ENCODE data around the gene PCNX4.

The PCNX4 gene

DNA sequence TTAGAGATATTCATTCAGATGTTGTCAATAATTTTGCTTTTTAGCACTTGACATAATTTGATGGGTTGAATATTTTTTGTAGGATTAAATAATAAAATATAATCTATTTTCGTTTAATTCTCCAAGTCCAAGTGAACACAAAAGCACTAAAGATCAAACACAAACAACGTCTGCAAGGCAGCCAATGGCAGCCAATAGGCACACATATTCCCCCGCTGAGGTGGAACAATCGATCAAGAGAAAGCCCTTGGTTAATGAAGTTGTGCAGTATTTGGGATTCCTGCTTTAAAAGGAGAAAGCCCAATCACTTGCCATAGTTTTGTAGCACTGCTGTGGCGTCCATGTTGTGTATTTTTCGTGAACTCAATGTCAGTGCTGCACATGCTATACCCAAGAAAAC, 72.0 kb downstream of the PCNX4 start:
- Histone ChIP-seq H3F3A (ENCODE audit: insufficient read depth, low read length) (peaks cover 3% of the 10 kb centered on the region; the same call in 1 of the 2 replicates), H4K20me1 (ENCODE audit: insufficient read depth, low read length) (no peaks in the 10 kb centered on the region), H3K36me3 (replicated peaks; ENCODE audit: insufficient read depth, low read length) (no peaks in the 10 kb centered on the region), H3K27me3 (replicated peaks; ENCODE audit: insufficient read depth, low read length) (no peaks in the 10 kb centered on the region), H3K4me3 (ENCODE audit: low read length) (peak overlapping the region; percentile 83; the same call in 1 of the 2 replicates), H2AFZ (ENCODE audit: low read length) (no peak overlapping the region), H3K9me2 (replicated peaks; ENCODE audit: insufficient read depth, low read length) (no peaks in the 10 kb centered on the region), H3K9ac (ENCODE audit: low read length) (no peak overlapping the region), H3K27ac (ENCODE audit: low read length) (no peak overlapping the region), H3K79me2 (ENCODE audit: low read length) (no peaks in the 10 kb centered on the region; the same call in 1 of the 2 replicates), H3K9me3 (replicated peaks; ENCODE audit: insufficient read depth, low read length) (no peaks in the 10 kb centered on the region), H3K4me2 (ENCODE audit: low read depth, low read length) (peak overlapping the region; percentile 77; the same call in 1 of the 2 replicates), H3K4me1 (ENCODE audit: low read length) (peaks cover 12% of the 10 kb centered on the region; the same call in 1 of the 2 replicates)
- no peak for DNase-seq
- TF ChIP-seq EZH2 (optimal IDR thresholded peaks at IDR 0.05; ENCODE audit: low read depth, low read length) = no peak
- no peak for TF ChIP-seq EZH2phosphoT487 (IDR thresholded peaks at IDR 0.05; ENCODE audit: low read length)
- TF ChIP-seq, protein P1, sequence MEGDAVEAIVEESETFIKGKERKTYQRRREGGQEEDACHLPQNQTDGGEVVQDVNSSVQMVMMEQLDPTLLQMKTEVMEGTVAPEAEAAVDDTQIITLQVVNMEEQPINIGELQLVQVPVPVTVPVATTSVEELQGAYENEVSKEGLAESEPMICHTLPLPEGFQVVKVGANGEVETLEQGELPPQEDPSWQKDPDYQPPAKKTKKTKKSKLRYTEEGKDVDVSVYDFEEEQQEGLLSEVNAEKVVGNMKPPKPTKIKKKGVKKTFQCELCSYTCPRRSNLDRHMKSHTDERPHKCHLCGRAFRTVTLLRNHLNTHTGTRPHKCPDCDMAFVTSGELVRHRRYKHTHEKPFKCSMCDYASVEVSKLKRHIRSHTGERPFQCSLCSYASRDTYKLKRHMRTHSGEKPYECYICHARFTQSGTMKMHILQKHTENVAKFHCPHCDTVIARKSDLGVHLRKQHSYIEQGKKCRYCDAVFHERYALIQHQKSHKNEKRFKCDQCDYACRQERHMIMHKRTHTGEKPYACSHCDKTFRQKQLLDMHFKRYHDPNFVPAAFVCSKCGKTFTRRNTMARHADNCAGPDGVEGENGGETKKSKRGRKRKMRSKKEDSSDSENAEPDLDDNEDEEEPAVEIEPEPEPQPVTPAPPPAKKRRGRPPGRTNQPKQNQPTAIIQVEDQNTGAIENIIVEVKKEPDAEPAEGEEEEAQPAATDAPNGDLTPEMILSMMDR (IDR thresholded peaks at IDR 0.05; ENCODE audit: low read length) = no peak

DNA sequence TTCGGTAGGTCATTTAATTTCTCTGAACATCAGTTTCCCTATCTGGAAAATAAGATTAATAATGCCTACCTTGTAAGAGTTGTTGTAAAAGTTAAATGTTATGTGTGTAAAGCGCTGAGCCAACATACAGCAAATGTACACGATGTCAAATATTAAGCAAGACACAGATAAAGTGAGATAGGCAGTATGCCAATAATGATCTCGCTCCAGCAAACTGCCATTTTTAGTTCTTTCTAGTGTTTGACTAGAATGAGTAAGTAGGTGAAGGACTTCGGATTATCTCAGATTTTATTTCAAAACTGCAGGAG, 72.6 kb downstream of the PCNX4 start:
- no peak for DNase-seq
- TF ChIP-seq EZH2phosphoT487 (IDR thresholded peaks at IDR 0.05; ENCODE audit: low read length) (no peak), EZH2 (optimal IDR thresholded peaks at IDR 0.05; ENCODE audit: low read depth, low read length) (no peak)
- TF ChIP-seq, protein P1 (IDR thresholded peaks at IDR 0.05; ENCODE audit: low read length) = no peak
- Histone ChIP-seq H3K27me3 (replicated peaks; ENCODE audit: insufficient read depth, low read length) (no peaks in the 10 kb centered on the region), H3K36me3 (replicated peaks; ENCODE audit: insufficient read depth, low read length) (no peaks in the 10 kb centered on the region), H3K9me3 (replicated peaks; ENCODE audit: insufficient read depth, low read length) (no peaks in the 10 kb centered on the region), H3K27ac (ENCODE audit: low read length) (peak overlapping the region; percentile 57; the same call in 1 of the 2 replicates), H3K4me3 (ENCODE audit: low read length) (peak overlapping the region; percentile 83), H4K20me1 (ENCODE audit: insufficient read depth, low read length) (no peaks in the 10 kb centered on the region), H2AFZ (ENCODE audit: low read length) (peak overlapping the region; percentile 78; the same call in 1 of the 2 replicates), H3K4me1 (ENCODE audit: low read length) (peaks cover 12% of the 10 kb centered on the region; the same call in 1 of the 2 replicates), H3K9me2 (replicated peaks; ENCODE audit: insufficient read depth, low read length) (no peaks in the 10 kb centered on the region), H3F3A (ENCODE audit: insufficient read depth, low read length) (peaks cover 3% of the 10 kb centered on the region; the same call in 1 of the 2 replicates), H3K9ac (ENCODE audit: low read length) (peak overlapping the region; percentile 69; the same call in 1 of the 2 replicates), H3K79me2 (ENCODE audit: low read length) (no peaks in the 10 kb centered on the region; the same call in 1 of the 2 replicates), H3K4me2 (ENCODE audit: low read depth, low read length) (peak overlapping the region; percentile 77)

DNA sequence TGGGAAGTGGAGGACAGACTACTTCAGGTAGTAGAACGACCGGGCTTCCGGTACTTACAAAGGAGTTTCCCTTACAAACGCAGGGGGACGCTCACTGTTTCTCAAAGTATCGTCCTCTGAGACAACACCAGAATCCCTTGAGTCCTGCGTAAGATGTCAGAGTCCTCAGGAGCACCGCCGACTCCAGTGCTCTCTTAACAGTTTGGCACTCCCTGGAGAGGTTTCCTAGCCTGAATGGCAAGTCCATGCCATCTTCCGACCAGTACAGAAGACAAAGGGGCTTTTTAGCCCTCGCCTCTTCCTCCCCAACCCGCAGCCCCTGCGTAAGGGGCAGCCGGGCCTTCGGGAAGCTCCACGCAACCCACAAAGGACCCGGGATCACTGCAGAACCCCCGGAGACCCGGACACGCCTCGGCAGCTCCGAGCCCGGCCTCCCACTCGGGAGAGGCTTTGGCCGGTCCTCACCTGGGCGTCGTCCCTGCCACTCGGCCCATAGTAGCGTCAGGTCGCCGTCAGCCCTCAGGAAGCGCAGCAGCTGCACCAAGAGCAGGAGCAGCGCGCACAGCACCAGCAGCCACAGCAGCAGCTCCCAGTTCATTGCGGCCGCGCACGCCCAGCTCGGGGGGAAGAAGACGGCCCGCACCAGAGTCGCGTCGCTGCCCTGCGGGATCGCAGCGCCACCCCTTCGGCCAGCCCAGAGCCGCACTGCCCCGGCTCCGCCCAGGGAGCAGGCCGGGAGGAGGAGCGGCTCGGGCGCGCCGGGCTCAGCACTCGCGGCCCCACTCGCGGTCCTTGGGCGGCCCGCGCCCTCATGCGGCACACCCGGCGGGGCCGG, 73.2 kb downstream of the PCNX4 start, which contains the start of gene DHRS7:
TSS of gene DHRS7 (minus strand) at position 687 of the 835 bp plus-strand sequence. CDS start at position 598, 89 bp downstream.
- Histone ChIP-seq H3K79me2 (ENCODE audit: low read length) (no peaks in the 10 kb centered on the region; the same call in 1 of the 2 replicates), H3K4me1 (ENCODE audit: low read length) (peaks cover 12% of the 10 kb centered on the region; the same call in 1 of the 2 replicates), H3K9ac (ENCODE audit: low read length) (peak within 1 kb of the TSS; percentile 69), H3K36me3 (replicated peaks; ENCODE audit: insufficient read depth, low read length) (no peaks in the 10 kb centered on the region), H3K9me2 (replicated peaks; ENCODE audit: insufficient read depth, low read length) (no peaks in the 10 kb centered on the region), H3K4me3 (ENCODE audit: low read length) (peak within 1 kb of the TSS; percentile 83), H3K27me3 (replicated peaks; ENCODE audit: insufficient read depth, low read length) (no peaks in the 10 kb centered on the region), H3K9me3 (replicated peaks; ENCODE audit: insufficient read depth, low read length) (no peaks in the 10 kb centered on the region), H3K27ac (ENCODE audit: low read length) (peak within 1 kb of the TSS; percentile 57; the same call in 1 of the 2 replicates), H3K4me2 (ENCODE audit: low read depth, low read length) (peak within 1 kb of the TSS; percentile 77), H3F3A (ENCODE audit: insufficient read depth, low read length) (peaks cover 3% of the 10 kb centered on the region; the same call in 1 of the 2 replicates), H2AFZ (ENCODE audit: low read length) (peak within 1 kb of the TSS; percentile 78), H4K20me1 (ENCODE audit: insufficient read depth, low read length) (no peaks in the 10 kb centered on the region)
- peak; percentile 67 for DNase-seq
- TF ChIP-seq, protein P1 (IDR thresholded peaks at IDR 0.05; ENCODE audit: low read length) = peak; percentile 15; the same call in 1 of the 2 replicates
- no peak for TF ChIP-seq EZH2phosphoT487 (IDR thresholded peaks at IDR 0.05; ENCODE audit: low read length)
- no peak for TF ChIP-seq EZH2 (optimal IDR thresholded peaks at IDR 0.05; ENCODE audit: low read depth, low read length)
